Endothelial cell of umbilical vein (primary cell): ENCODE results near the gene FOXP1. TPM values are rescaled to one million over a fixed set of nuclear protein-coding genes. Genes with fewer than 3 reads are reported as not detected.

Experiments used
- BruUV-seq: library from RNA; stranded (reverse); fragments of 400-500 nt; replicated peaks from 2 replicates; lab custom pipeline; 2021; lab: Mats Ljungman, UMichigan
- CTCF ChIA-PET: fragments of 300-600, 350-600 bp; sonication (Branson Sonifier 250); formaldehyde crosslinking; loops from one replicate; lab custom pipeline; 2021; ENCODE audit warnings: antibody characterized with exemption, inconsistent platforms; lab: Charles Lee
- POLR2A ChIA-PET: fragments of 300-600, 350-600 bp; sonication (Branson Sonifier 250); formaldehyde crosslinking; loops from one replicate; lab custom pipeline; 2021; ENCODE audit warnings: antibody characterized with exemption, inconsistent platforms; lab: Charles Lee
- DNase-seq: peaks from one replicate; pipeline ENCODE4 v3.0.0-alpha.2; 2011; ENCODE audit warnings: low read depth, low spot score
- FAIRE-seq: peaks from 2 replicates; lab custom pipeline; 2011; peaks lifted over from hg19 to GRCh38; lab: Jason Lieb, UNC
- H2AFZ ChIP-seq: 2 replicates; pipeline ENCODE4 v1.6.0; 2012; ENCODE audit warnings: low read depth, low read length, control low read depth, inconsistent platforms
- H3K27ac ChIP-seq: 2 replicates; pipeline ENCODE4 v1.5.1; 2011; ENCODE audit warnings: low read depth, mild to moderate bottlenecking, control low read depth, low read length, moderate library complexity; ENCODE audit not compliant: insufficient read depth
- H3K27me3 ChIP-seq, 2 experiments: 2 replicates each; pipeline versions ENCODE4 v1.6.0 to v1.6.1; 2011; ENCODE audit warnings: low read length in 2 of 2, mixed read lengths in 1 of 2; ENCODE audit not compliant: control insufficient read depth in 2 of 2, insufficient read depth in 2 of 2
- H3K36me3 ChIP-seq, 2 experiments: 2 replicates in 1 of 2; 3 replicates in 1 of 2; pipeline ENCODE4 v1.5.1; 2011; ENCODE audit warnings: low read length in 2 of 2, mild to moderate bottlenecking in 1 of 2, moderate library complexity in 1 of 2; ENCODE audit not compliant: control insufficient read depth in 2 of 2, insufficient read depth in 2 of 2; ENCODE audit errors: extremely low read depth in 1 of 2
- H3K4me1 ChIP-seq: 3 replicates; pipeline ENCODE4 v1.5.1; 2011; ENCODE audit warnings: mild to moderate bottlenecking, low read length; ENCODE audit not compliant: control insufficient read depth, insufficient read depth; ENCODE audit errors: extremely low read depth
- H3K4me2 ChIP-seq: 2 replicates; pipeline ENCODE4 v1.6.1; 2011; ENCODE audit warnings: low read length, control low read depth, mixed read lengths; ENCODE audit not compliant: insufficient read depth
- H3K4me3 ChIP-seq, 3 experiments: fragments of 200-600 bp in 1 of 3; sonication (generic), shearing (Covaris generic) in 1 of 3; replicated peaks in 1 of 3; 2 replicates each; pipeline ENCODE4 v1.5.1; 2011 to 2016; ENCODE audit warnings: control low read depth in 3 of 3, low read length in 3 of 3, mild to moderate bottlenecking in 2 of 3, inconsistent platforms in 1 of 3, low read depth in 1 of 3, moderate library complexity in 1 of 3; ENCODE audit not compliant: insufficient read depth in 1 of 3
- H3K79me2 ChIP-seq: 2 replicates; pipeline ENCODE4 v1.6.0; 2012; ENCODE audit warnings: low read length, inconsistent platforms; ENCODE audit not compliant: control insufficient read depth, insufficient read depth
- H3K9ac ChIP-seq: replicated peaks from 2 replicates; pipeline ENCODE3; 2011; ENCODE audit warnings: low read length, control low read depth; ENCODE audit not compliant: insufficient read depth; ENCODE audit errors: extremely low read depth
- H3K9me1 ChIP-seq: replicated peaks from 3 replicates; pipeline ENCODE4 v1.6.0; 2011; ENCODE audit warnings: mild to moderate bottlenecking, low read length; ENCODE audit not compliant: control insufficient read depth, insufficient read depth; ENCODE audit errors: extremely low read depth
- H3K9me3 ChIP-seq: replicated peaks from 2 replicates; pipeline ENCODE4 v1.5.1; 2012; ENCODE audit warnings: low read length, inconsistent platforms; ENCODE audit not compliant: control insufficient read depth, insufficient read depth
- H4K20me1 ChIP-seq: replicated peaks from 2 replicates; pipeline ENCODE3; 2011; ENCODE audit warnings: mild to moderate bottlenecking, low read length; ENCODE audit not compliant: control insufficient read depth, insufficient read depth; ENCODE audit errors: extremely low read depth
- CTCF ChIP-seq, 2 donors: IDR thresholded peaks; 1 replicate in 1 of 2; 2 replicates in 1 of 2; pipeline ENCODE4 v1.5.1; 2011; ENCODE audit warnings: low read length in 2 of 2, mild to moderate bottlenecking in 2 of 2, moderate library complexity in 2 of 2, control low read depth in 1 of 2, inconsistent platforms in 1 of 2, low read depth in 1 of 2; ENCODE audit not compliant: insufficient read depth in 1 of 2; ENCODE audit errors: extremely low read depth in 1 of 2
- EZH2 ChIP-seq: IDR thresholded peaks from 2 replicates; pipeline ENCODE4 v1.6.1; 2012; ENCODE audit warnings: borderline replicate concordance, low read depth, mild to moderate bottlenecking, moderate library complexity, low read length, inconsistent platforms; ENCODE audit not compliant: severe bottlenecking
- FOS ChIP-seq: IDR thresholded peaks from 2 replicates; pipeline ENCODE4 v1.6.1; 2011; ENCODE audit warnings: mild to moderate bottlenecking, low read length, moderate library complexity, borderline replicate concordance; ENCODE audit not compliant: insufficient read depth
- GATA2 ChIP-seq: IDR thresholded peaks from 2 replicates; pipeline ENCODE4 v1.7.0; 2011; ENCODE audit warnings: low read depth, mild to moderate bottlenecking, moderate library complexity, mixed read lengths, low read length; ENCODE audit not compliant: insufficient read length, insufficient read depth
- JUN ChIP-seq: IDR thresholded peaks from 2 replicates; pipeline ENCODE4 v1.6.1; 2011; ENCODE audit warnings: borderline replicate concordance, low read depth; ENCODE audit not compliant: insufficient read length, insufficient read depth
- MAX ChIP-seq: IDR thresholded peaks from 2 replicates; pipeline ENCODE4 v1.6.1; 2011; ENCODE audit not compliant: insufficient read depth, insufficient read length
- MYC ChIP-seq: IDR thresholded peaks from one replicate; pipeline ENCODE4 v1.6.1; 2011; ENCODE audit warnings: mild to moderate bottlenecking, low read depth, low read length
- POLR2A ChIP-seq: IDR thresholded peaks from 2 replicates; pipeline ENCODE4 v1.6.1; 2012; ENCODE audit warnings: low read depth, mild to moderate bottlenecking, control low read depth, low read length
- POLR2AphosphoS5 ChIP-seq: IDR thresholded peaks from 2 replicates; pipeline ENCODE4 v1.6.1; 2012; ENCODE audit warnings: low read depth, mild to moderate bottlenecking, control low read depth, low read length, moderate library complexity; ENCODE audit not compliant: insufficient read depth
- dilution Hi-C: fragments of 300-500 bp; cut with MboI; formaldehyde crosslinking; loops from one replicate; pipeline ENCODE4 v1.15.0; 2019; ENCODE audit warnings: low sequenced_read_pairs; ENCODE audit not compliant: extremely low pct_ligation_motif_present
- intact Hi-C: fragments of 100-400 bp; cut with micrococcal nuclease; formaldehyde crosslinking; loops from one replicate; pipeline ENCODE4 v1.10.0; 2022
- polyA plus RNA-seq, 4 experiments: library from polyadenylated mRNA; depleted of rRNA in 3 of 4; stranded (reverse) in 3 of 4; unstranded in 1 of 4; fragments of >200 nt; gene quantifications; 2 replicates each; pipeline versions ENCODE4 v1.2.1 to v1.2.3, GENCODE V29; 2011 to 2012; ENCODE audit warnings: missing spikeins in 1 of 4
- total RNA-seq: library from RNA; stranded (reverse); gene quantifications from 2 replicates; pipeline ENCODE4 v1.2.3, GENCODE V29; 2021

Gene FOXP1
- total and polyA plus RNA-seq, 2 donors (not counting 3 experiments of a cell fraction or from before 2014, with no cell fraction given), result 41.0 to 107 TPM

- ChIA-PET POLR2A (no interaction called here), CTCF (interaction anchor here (1.6 kb wide), 1 partner anchor 41 kb away, joined by 4 read pairs; no protein-coding TSS in a partner anchor)
- Histone ChIP-seq H3K27ac (no peak overlapping the region), H3K4me1 (no peaks in the 10 kb centered on the region), H3K4me3 (no peak overlapping the region), H3K9ac (no peak overlapping the region), H3K36me3 (no peaks in the 10 kb centered on the region), H2AFZ (no peak overlapping the region), H3K27me3 (no peaks in the 10 kb centered on the region), H3K4me2 (no peak overlapping the region), H4K20me1 (no peaks in the 10 kb centered on the region), H3K9me3 (no peaks in the 10 kb centered on the region), H3K9me1 (no peaks in the 10 kb centered on the region), H3K79me2 (no peaks in the 10 kb centered on the region)
- intact Hi-C loops (no loop called here), dilution Hi-C loops (no loop called here)
- no TSS peak for BruUV-seq
- TF ChIP-seq FOS (no peak), GATA2 (no peak), EZH2 (no peak), POLR2A (no peak), JUN (no peak), MAX (no peak), MYC (no peak), POLR2AphosphoS5 (no peak), CTCF (IDR thresholded peaks at IDR 0.05; ENCODE audit: extremely low read depth in 1 of 2, insufficient read depth in 1 of 2, low read depth in 1 of 2, low read length in 2 of 2) (no peak)
- no peak for FAIRE-seq
- no peak for DNase-seq
These were observed 227.7 kb downstream of the FOXP1 start for GRCh38 chr3:71355862-71356261.
